ENCODE data around the gene DIPK1A.

The DIPK1A gene

DNA sequence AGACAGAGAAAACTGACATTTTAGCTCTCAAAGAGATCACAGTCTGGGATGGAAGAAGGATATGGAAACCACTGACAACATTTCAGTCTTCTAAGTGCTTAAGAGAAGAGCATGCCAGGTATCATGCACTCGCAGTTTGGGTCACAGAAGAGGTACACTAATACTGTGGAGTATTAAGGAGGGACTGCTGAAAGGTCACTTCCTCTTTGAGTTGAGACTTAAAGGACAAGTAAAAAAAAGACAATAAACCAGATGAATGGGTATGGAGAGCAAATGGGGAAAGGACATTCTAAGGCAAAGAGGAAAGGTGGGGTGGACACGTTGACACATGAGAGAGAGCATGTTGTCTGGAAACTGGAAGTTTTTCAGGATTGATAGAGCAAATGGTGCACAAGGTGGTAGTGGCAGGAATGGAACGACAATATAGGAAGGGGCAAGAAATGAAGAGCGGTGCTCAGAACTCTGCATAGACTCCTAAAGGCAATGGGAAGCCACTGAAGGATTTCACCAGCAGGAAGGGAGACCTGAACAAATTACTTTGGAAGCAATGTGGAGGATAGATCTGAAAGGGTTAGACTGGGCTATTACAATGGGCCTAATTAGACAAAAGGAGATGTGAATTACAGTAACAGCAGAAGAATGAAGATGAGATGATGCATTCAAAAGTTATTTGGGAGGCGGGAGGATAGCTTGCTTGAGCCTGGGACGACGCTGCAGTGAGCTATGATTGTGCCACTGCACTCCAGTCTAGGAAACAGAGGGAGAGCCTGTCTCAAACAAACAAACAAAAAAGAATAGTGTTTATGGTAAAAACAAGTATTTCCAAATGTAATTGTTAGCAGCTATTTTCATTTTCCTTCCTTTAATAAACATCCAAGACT lies 11.1 kb downstream of the DIPK1A start:
- DNase-seq = no peak

DNA sequence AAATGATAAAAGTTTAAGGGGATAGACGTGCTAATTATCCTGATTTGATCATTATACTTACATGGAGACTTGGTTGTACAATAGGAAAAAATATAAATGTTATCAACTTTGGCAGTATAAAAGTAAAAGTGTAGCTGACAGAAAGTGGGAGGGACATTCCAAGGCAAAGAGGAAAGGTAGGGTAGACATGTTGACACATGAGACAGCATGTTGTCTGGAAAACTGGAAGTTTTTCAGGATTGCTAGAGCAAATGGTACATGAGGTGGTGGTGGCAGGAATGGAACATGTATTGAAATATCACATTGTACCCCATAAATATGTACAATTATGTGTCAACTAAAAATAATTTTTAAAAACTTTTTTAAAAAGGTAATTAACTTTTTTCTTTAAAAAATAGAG lies 13.2 kb downstream of the DIPK1A start:
- no peak for DNase-seq

DNA sequence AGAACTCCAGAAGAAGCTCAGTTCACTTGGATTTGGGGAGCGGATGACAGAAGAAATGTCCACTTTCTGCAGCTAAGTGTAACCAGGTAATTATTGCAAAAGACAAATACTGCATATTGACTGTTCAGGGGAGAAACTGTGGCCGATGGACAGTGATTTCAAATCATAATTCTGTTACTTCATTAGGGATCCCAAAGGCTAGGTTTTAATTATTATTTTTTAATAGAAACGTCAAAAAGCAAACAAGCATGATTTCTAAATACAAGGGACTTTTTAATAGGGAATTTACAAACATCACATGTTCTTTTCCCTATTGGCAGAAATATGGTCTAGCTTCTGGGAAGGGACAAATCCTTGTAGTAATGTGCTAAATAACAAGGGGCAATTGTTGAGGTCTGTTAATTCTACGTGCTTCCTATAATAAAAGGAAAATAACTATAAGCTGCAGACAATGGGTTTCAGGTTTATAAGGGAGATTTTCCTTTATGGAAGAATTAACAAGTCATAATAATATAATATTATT lies 15.5 kb downstream of the DIPK1A start:
- DNase-seq = no peak

DNA sequence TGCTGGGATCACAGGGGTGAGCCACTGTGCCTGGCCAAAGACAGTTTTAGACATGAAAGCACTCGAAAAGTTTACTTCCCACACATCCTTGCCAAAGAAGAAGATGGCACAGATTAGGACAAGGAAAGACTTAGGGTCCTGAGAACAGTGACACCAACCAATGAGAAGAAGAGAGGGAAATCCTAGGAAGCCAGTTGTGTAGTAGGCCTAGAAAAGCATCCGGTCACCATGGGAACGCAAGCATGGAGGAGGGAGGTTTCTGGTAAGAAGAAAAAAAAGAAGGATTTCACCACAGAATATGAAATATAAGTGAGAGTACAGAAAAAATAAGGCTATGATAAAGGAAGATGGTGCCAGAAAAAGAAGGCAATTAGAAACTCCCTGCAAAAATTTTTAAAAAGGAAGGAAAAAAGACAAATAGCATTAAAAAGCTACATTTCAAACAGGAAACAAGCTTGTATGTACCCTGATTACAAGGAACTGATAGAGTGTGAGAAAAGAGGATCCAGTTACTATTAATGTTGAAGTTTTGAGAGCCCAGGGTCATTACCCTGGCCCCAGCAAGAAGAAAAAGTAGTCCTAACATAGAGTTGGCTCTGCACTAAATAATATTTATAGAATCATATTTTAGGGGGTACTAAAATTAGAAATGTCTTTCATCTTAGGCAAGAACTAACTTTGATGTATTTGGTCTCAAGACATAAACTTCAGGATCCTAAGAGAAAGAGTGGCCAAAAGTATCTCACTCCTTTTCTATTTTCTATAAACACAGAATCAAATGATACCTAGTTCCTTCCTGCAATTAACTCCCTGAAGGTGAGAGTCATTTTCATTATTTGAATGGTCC lies 16.1 kb downstream of the DIPK1A start:
- DNase-seq = no peak

GRCh38 chr1:92943502-92943847 lies 17.8 kb downstream of the DIPK1A start:
- no peak for DNase-seq

DNA sequence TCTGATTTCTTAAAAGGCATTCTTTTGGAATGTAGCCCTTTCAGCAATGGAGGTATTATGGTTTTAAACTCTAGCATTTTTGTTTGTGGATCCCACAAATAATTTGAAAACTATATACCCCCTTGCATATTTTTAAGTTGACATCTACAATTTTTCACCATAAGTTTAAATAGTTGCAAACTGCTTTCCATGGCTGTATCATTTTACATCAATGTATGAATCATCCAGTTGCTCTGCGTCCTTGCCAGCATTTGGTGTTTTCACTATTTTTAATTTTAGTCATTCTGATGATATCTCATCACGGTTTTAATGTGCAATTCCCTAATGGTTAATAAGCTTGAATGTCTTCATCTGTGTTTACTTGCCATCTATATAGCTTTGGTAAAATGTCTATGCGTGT lies 20.7 kb downstream of the DIPK1A start:
- DNase-seq = no peak

GRCh38 chr1:92937731-92938130 lies 23.5 kb downstream of the DIPK1A start:
- DNase-seq = no peak

DNA sequence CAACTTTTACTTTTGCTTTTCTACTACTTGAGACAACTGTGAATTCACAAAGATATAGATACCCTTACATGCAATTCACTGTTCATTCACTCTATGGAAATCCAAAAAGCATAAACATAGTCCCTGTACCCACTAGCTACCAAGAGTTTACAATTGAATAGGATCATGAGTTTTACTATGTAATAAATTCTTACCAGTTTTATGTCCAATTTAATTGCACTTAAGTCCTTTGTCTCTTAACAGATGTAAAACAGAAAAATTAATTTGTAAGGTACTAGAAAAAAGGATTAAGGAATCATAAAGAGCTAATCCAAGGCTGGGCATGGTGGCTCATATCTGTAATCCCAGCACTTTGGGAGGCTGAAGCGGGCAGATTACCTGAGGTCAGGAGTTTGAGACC lies 24.4 kb downstream of the DIPK1A start:
- DNase-seq = no peak

- peak; percentile 83 for DNase-seq
These were observed 26.6 kb downstream of the DIPK1A start for GRCh38 chr1:92934395-92935378.

GRCh38 chr1:92933459-92933858 lies 27.8 kb downstream of the DIPK1A start:
- DNase-seq = no peak

GRCh38 chr1:92931691-92932090 lies 29.6 kb downstream of the DIPK1A start:
- no peak for DNase-seq

GRCh38 chr1:92929461-92929860 lies 31.8 kb downstream of the DIPK1A start:
- DNase-seq = no peak

DNA sequence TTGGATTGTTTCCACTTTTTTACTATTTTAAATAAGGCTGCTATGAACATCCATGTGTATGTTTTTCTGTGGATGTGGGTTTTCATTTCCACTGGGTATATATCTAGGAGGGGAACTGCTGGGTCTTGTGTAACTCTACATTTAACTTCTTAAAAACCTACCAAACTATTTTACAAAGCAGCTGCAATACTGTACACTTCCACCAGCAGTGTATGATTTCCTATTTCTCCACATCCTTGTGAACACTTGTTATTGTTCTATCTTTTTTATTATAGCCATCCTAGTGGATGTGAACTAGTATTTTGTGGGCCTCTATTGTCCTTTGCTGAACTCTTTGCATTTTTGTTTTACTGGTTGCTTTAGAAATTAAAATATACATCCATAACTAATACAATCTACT lies 33.4 kb downstream of the DIPK1A start:
- no peak for DNase-seq

DNA sequence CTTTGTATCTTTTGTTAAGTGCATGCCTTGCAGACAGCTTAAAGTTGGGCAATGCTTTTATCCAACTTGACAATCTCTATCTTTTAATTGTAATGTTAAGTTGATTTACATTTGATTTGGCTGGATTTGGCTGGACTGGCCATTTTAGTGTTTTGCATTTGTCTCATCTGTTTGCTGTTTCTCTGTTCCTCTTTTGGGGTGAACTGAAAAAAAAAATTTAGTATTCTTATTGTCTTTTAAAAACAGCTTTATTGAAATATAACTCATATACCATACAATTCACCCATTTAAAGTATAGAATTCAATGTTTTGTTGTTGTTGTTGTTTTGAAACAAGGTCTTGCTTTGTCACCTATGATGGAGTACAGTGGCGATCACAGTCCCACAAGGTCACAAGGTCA lies 34.4 kb downstream of the DIPK1A start:
- no peak for DNase-seq

GRCh38 chr1:92924501-92924900 lies 36.8 kb downstream of the DIPK1A start:
- DNase-seq = no peak

- DNase-seq = no peak
These were observed 37.6 kb downstream of the DIPK1A start for GRCh38 chr1:92923664-92924063.

DNA sequence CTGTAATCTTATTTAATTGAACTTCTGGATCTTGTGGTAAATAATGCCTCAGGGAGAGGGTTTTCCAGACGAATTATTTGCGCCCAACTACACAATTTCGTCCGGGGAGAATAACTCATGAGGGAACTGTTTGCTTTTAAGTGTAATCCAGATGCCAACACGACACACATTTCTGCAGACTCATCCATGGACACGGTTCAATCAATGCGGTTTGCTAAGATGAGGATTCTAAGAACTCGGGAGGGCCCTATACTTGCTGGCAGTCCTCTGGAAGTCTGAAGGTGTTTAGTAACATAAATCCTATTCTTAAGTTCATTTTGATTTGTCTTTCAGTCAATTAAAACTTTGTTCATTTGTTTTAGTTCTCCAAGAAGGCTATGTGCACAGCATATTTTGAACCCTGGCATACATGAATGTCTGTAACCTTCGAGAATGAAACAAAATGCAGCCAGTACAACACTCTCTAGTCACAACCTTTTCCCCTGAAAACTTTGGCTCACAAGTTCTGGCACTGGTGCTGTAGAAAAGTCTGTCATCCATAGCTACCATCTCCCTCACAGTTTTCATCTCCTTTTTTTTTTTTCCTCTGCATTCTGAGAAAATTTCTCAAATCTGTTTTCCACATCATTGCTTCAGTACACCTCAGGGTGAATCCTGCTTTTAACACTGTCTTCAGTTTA lies 38.8 kb downstream of the DIPK1A start:
- no peak for DNase-seq

DNA sequence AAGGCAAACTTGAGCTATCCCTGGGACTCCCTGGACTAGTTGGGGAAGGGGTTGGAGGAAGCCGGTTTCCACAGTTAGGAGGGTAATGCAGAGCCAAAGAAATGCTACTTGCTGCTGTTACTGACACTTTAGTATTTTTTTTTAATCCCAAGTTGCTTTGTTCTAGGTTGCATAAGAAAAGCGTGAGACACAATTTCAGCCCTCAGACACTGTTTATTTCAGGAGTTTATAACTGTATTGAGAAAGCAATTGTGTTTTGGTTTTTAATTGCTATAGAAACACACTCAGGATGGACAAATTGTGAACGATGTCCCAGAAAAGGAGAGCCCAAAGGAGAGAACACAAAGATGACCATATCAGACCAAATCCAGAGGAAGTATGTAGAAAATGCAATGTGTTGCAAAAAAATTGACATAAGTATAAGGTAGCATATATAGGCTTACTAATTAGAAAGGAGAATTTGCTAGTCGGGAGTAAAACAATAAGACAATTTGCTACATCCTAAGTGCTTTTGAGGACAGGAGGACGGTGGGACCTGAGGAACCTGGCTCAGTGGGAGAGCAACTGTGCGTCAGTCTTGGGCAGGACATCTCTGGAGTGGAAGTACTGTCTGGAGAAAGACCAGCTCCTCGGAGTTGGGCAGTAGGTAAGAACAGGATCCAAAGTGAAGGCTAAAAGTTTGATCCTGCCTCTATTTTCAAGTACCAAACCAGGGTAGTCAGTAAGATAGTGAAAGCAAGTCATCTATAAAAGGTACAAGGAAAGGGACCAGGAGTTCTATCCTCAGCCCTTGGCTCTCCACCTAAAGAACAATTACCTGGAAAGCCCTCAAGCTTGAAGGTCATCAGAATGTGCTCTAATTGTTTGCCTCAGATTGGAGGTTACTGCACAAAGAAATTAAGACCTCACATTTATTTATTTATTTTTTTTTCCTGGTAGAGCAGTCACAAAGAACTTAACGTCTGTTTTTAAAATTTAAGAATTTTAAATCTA lies 39.9 kb downstream of the DIPK1A start:
- no peak for DNase-seq

DNA sequence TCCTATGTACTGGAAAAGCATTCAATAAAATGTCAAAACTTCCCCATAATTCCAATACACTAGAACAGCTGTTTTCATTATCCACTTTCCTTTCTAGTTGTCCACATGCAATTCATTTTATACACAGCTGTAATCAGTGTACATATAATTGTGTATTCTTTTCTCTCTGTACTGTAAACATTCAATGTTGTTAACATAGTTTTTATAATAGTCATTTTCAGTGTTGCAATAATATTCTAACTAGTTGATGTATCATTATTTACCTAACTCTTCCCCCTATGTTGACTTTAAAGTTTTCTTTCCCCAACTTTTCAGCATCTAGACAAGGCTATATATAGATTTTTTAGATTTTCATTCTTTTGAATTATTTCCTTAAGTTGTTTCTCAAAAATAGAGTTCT lies 44.4 kb downstream of the DIPK1A start:
- DNase-seq = no peak

DNA sequence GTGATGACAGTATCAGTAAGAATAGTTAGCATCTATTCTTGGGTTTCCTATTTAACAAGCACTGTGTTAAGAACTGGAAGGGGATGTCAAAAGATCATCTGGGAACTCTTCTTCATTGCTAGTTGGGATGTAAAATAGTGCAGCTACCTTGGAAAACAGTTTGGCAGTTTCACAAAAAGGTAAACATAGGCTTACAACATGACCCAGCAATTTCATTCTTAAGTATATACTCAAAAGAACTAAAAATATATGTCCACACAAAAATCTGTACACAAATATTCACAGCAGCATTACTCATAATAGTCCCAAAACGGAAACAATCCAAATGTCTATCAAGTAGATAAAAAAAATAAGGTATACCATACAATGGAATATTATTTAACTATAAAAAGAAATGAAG lies 45.7 kb downstream of the DIPK1A start:
- no peak for DNase-seq
